ENCODE measurements around the gene GJA4.

DNA sequence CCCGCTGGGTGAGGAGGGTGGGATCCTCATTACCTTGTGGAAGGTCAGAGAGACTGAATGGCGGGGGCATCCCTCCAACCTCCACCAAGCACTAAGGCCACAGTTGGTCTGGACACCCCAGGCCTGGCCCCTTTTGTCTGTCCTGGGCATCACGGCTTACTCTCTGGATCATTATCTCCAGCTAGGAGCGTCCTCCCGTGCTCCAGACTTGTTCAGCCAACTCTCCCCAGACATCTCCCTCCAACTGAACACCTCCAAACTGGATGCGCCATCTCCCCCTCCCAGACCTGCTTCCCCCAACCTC is 45.2 kb upstream of the GJA4 start:
- TF ChIP-seq YY1 (IDR thresholded peaks at IDR 0.05; ENCODE audit: insufficient read depth, insufficient read length), result no peak
- TF ChIP-seq SUZ12 (IDR thresholded peaks at IDR 0.05; ENCODE audit: extremely low read depth, insufficient read depth, insufficient read length), result no peak
